ENCODE data around the gene SLC29A1.

GRCh38 chr6:44275271-44275748 lies 51.9 kb downstream of the SLC29A1 start:
- TF ChIP-seq CTCF (IDR thresholded peaks at IDR 0.05; ENCODE audit: insufficient read depth, low read length) (no peak), REST (IDR thresholded peaks at IDR 0.05; ENCODE audit: insufficient replicate concordance, low read depth) (no peak), POLR2AphosphoS5 (IDR thresholded peaks at IDR 0.05; ENCODE audit: low read depth) (no peak), GABPA (IDR thresholded peaks at IDR 0.05; ENCODE audit: low read depth) (no peak), SPI1 (IDR thresholded peaks at IDR 0.05; ENCODE audit: borderline replicate concordance, low read depth) (no peak)

Data from HL-60 (cell line).